Gastroesophageal sphincter (tissue), 3 donors: ENCODE measurements around the gene KDM6A.

Experiments
- CTCF ChIP-seq, 4 experiments: fragments of 200-600 bp in 2 of 4; fragments of 450-650 bp in 2 of 4; sonication (generic) in 1 of 4; IDR thresholded peaks; one replicate each; pipeline ENCODE4 v1.5.1; 2017 to 2019; ENCODE audit warnings: antibody characterized with exemption in 4 of 4, mild to moderate bottlenecking in 2 of 4, moderate library complexity in 2 of 4
- EP300 ChIP-seq: sonication (generic); formaldehyde crosslinking; IDR thresholded peaks from one replicate; pipeline ENCODE4 v1.6.1; 2017; ENCODE audit warnings: antibody characterized with exemption, mild to moderate bottlenecking
- POLR2A ChIP-seq, 2 donors: fragments of 450-650 bp; IDR thresholded peaks; one replicate each; pipeline ENCODE4 v1.6.1; 2017; ENCODE audit warnings: antibody characterized with exemption in 2 of 2, mild to moderate bottlenecking in 2 of 2, moderate library complexity in 1 of 2
- POLR2AphosphoS5 ChIP-seq: sonication (generic); formaldehyde crosslinking; IDR thresholded peaks from one replicate; pipeline ENCODE4 v1.6.1; 2017; ENCODE audit warnings: antibody characterized with exemption

DNA sequence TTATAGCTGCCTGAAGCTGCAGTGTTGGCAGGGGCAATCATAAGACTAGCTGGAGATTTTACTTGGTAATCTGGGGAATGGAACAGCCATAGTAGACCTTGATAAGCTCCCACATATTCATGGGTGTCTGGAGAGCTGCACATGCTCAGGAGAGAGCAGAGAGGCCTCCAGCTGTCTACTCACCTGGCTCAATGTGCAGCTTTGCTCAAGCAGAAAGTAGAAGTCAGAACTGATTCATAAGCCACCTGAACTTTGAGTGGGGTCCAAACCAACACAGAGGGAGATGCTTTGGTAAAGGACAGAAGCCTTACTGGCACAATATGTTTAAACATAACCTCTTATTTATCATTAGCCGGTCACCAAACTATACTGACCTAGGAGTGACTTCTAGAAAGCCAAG, 54.4 kb downstream of the KDM6A start:
- no peak for TF ChIP-seq CTCF (IDR thresholded peaks at IDR 0.05)
- no peak for TF ChIP-seq POLR2A (IDR thresholded peaks at IDR 0.05)
- TF ChIP-seq POLR2AphosphoS5: no peak
- no peak for TF ChIP-seq EP300
